GM23338 (cell line): Measurements from ENCODE around the gene NPFF. TPM values are rescaled to one million over a fixed set of nuclear protein-coding genes. Genes with fewer than 3 reads are reported as not detected.

ENCODE experiments used
- ATAC-seq: fragments of 200-7000 bp; cut with Tn5 transposase; 3 replicates; pipeline ENCODE4 v1.9.1; 2020
- DNase-seq: peaks from one replicate; pipeline ENCODE4 v3.0.0-alpha.2; 2015; ENCODE audit warnings: low spot score
- H2AFZ ChIP-seq: fragments of 200-600 bp; sonication (generic); 2 replicates; pipeline ENCODE4 v1.8.0; 2016; ENCODE audit warnings: antibody characterized with exemption, mild to moderate bottlenecking, moderate library complexity
- H3F3A ChIP-seq: fragments of 200-600 bp; sonication (generic); replicated peaks from 2 replicates; pipeline ENCODE4 v1.8.0; 2017; ENCODE audit warnings: antibody characterized with exemption, mixed run types, low read depth
- H3K27ac ChIP-seq: fragments of 200-600 bp; sonication (generic); 2 replicates; pipeline ENCODE4 v1.6.1; 2016; ENCODE audit warnings: low read depth
- H3K27me3 ChIP-seq: fragments of 200-600 bp; sonication (generic); 2 replicates; pipeline ENCODE4 v1.8.0; 2016; ENCODE audit warnings: mild to moderate bottlenecking, mixed run types, moderate library complexity; ENCODE audit not compliant: insufficient read depth
- H3K36me3 ChIP-seq: fragments of 200-600 bp; sonication (generic); 2 replicates; pipeline ENCODE4 v1.8.0; 2016; ENCODE audit warnings: mild to moderate bottlenecking; ENCODE audit not compliant: insufficient read depth
- H3K4me1 ChIP-seq: fragments of 200-600 bp; sonication (generic); 2 replicates; pipeline ENCODE4 v1.8.0; 2016; ENCODE audit warnings: mild to moderate bottlenecking, moderate library complexity; ENCODE audit not compliant: insufficient read depth
- H3K4me2 ChIP-seq: fragments of 200-600 bp; sonication (generic); 2 replicates; pipeline ENCODE4 v1.7.1; 2017; ENCODE audit warnings: mixed run types
- H3K4me3 ChIP-seq: fragments of 200-600 bp; sonication (generic); 2 replicates; pipeline ENCODE4 v1.6.1; 2016; ENCODE audit warnings: mixed run types
- H3K79me2 ChIP-seq: fragments of 200-600 bp; sonication (generic); replicated peaks from 2 replicates; pipeline ENCODE4 v1.8.0; 2017; ENCODE audit warnings: mild to moderate bottlenecking; ENCODE audit not compliant: insufficient read depth
- H3K9me2 ChIP-seq: fragments of 200-600 bp; sonication (generic); 2 replicates; pipeline ENCODE4 v1.8.0; 2017; ENCODE audit not compliant: insufficient read depth
- H4K20me1 ChIP-seq: fragments of 200-600 bp; sonication (generic); replicated peaks from 2 replicates; pipeline ENCODE4 v1.8.0; 2017; ENCODE audit warnings: mild to moderate bottlenecking; ENCODE audit not compliant: insufficient read depth
- H3K27ac Mint-ChIP-seq: 2 replicates; pipeline ENCODE4 v1.8.0; 2020; ENCODE audit warnings: inconsistent platforms, mild to moderate bottlenecking, moderate library complexity, mixed read lengths
- H3K27me3 Mint-ChIP-seq: 3 replicates; pipeline ENCODE4 v1.8.0; 2022; ENCODE audit warnings: low read depth, mild to moderate bottlenecking, moderate library complexity, mixed read lengths, inconsistent platforms; ENCODE audit not compliant: insufficient read depth, poor library complexity
- H3K36me3 Mint-ChIP-seq: 3 replicates; pipeline ENCODE4 v1.8.0; 2021; ENCODE audit warnings: low read depth, mild to moderate bottlenecking, inconsistent platforms, moderate library complexity, mixed read lengths
- H3K4me1 Mint-ChIP-seq: 3 replicates; pipeline ENCODE4 v1.8.0; 2020; ENCODE audit warnings: mild to moderate bottlenecking, inconsistent platforms, mixed read lengths
- H3K4me3 Mint-ChIP-seq: 3 replicates; pipeline ENCODE4 v1.8.0; 2021; ENCODE audit warnings: moderate library complexity, mild to moderate bottlenecking, inconsistent platforms, mixed read lengths
- H3K9me3 Mint-ChIP-seq: 3 replicates; pipeline ENCODE4 v1.8.0; 2020; ENCODE audit warnings: moderate library complexity, mild to moderate bottlenecking, inconsistent platforms, mixed read lengths
- CREB1 ChIP-seq: fragments of 250-450 bp; sonication (Bioruptor Pico); IDR thresholded peaks from 2 replicates; pipeline ENCODE4 v1.5.0; 2020; ENCODE audit warnings: low read depth, mild to moderate bottlenecking, moderate library complexity
- EZH2 ChIP-seq: fragments of 200-600 bp; sonication (generic); IDR thresholded peaks from one replicate; pipeline ENCODE4 v1.8.0; 2017; ENCODE audit warnings: antibody characterized with exemption, mild to moderate bottlenecking, low read depth; ENCODE audit not compliant: unreplicated experiment
- EZH2phosphoT487 ChIP-seq: fragments of 200-600 bp; sonication (generic); IDR thresholded peaks from one replicate; pipeline ENCODE4 v1.8.1; 2018; ENCODE audit warnings: antibody characterized with exemption; ENCODE audit not compliant: unreplicated experiment
- NANOG ChIP-seq: IDR thresholded peaks from 2 replicates; pipeline ENCODE4 v1.6.1; 2016; ENCODE audit warnings: antibody characterized with exemption, borderline replicate concordance
- POLR2AphosphoS5 ChIP-seq: IDR thresholded peaks from 2 replicates; pipeline ENCODE4 v1.6.1; 2016; ENCODE audit warnings: antibody characterized with exemption, low read depth
- ZNF114 ChIP-seq: fragments of 250-450 bp; sonication (Bioruptor Pico); IDR thresholded peaks from 2 replicates; pipeline ENCODE4 v1.5.0; 2020; ENCODE audit warnings: mild to moderate bottlenecking, moderate library complexity
- polyA plus RNA-seq: library from polyadenylated mRNA; unstranded; fragments of >200 nt; fragmentation: Nextera tagmentation; extraction: Ambion mirVana; gene quantifications from 2 replicates; pipeline ENCODE4 v1.2.1, GENCODE V29; 2016
- total RNA-seq: library from RNA; depleted of rRNA; stranded (reverse); fragments of >200 nt; shearing (Covaris generic); gene quantifications from 2 replicates; pipeline ENCODE4 v1.2.3, GENCODE V29; 2014
- TF ChIP-seq, protein P1 (sequence below): IDR thresholded peaks from 2 replicates; pipeline ENCODE4 v1.6.1; 2016; ENCODE audit warnings: antibody characterized with exemption
- TF ChIP-seq, protein P2 (sequence below), 2 experiments: fragments of 200-600 bp in 1 of 2; sonication (generic) in 1 of 2; conservative IDR thresholded peaks; 2 replicates each; pipeline versions ENCODE4 v1.5.1 to v1.6.1; 2016 to 2017; ENCODE audit warnings: antibody characterized with exemption in 2 of 2, low read depth in 2 of 2, mild to moderate bottlenecking in 2 of 2, moderate library complexity in 1 of 2
- TF ChIP-seq, protein P3 (sequence below): fragments of 250-450 bp; sonication (Bioruptor Pico); IDR thresholded peaks from 2 replicates; pipeline ENCODE4 v1.5.0; 2020; ENCODE audit warnings: mild to moderate bottlenecking, moderate library complexity
- TF ChIP-seq, protein P4 (sequence below): IDR thresholded peaks from one replicate; pipeline ENCODE4 v1.6.1; 2018; ENCODE audit warnings: antibody characterized with exemption; ENCODE audit not compliant: unreplicated experiment

NPFF gene
- total and polyA plus RNA-seq, 2 experiments from 2014 or later = 0.69 to 0.71 TPM

GRCh38 chr12:53476769-53477209 is 30.5 kb downstream of the NPFF start:
- Mint-ChIP-seq H3K27me3 (peaks cover 10% of the 10 kb centered on the region), H3K9me3 (no peaks in the 10 kb centered on the region), H3K4me3 (no peak overlapping the region), H3K36me3 (peaks cover 97% of the 10 kb centered on the region), H3K4me1 (peaks cover 50% of the 10 kb centered on the region), H3K27ac (peak overlapping the region; percentile 91)
- TF ChIP-seq EZH2phosphoT487 (no peak), NANOG (no peak), EZH2 (no peak), POLR2AphosphoS5 (no peak), CREB1 (no peak)
- TF ChIP-seq, protein P1, sequence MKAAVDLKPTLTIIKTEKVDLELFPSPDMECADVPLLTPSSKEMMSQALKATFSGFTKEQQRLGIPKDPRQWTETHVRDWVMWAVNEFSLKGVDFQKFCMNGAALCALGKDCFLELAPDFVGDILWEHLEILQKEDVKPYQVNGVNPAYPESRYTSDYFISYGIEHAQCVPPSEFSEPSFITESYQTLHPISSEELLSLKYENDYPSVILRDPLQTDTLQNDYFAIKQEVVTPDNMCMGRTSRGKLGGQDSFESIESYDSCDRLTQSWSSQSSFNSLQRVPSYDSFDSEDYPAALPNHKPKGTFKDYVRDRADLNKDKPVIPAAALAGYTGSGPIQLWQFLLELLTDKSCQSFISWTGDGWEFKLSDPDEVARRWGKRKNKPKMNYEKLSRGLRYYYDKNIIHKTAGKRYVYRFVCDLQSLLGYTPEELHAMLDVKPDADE = no peak
- TF ChIP-seq, protein P2, sequence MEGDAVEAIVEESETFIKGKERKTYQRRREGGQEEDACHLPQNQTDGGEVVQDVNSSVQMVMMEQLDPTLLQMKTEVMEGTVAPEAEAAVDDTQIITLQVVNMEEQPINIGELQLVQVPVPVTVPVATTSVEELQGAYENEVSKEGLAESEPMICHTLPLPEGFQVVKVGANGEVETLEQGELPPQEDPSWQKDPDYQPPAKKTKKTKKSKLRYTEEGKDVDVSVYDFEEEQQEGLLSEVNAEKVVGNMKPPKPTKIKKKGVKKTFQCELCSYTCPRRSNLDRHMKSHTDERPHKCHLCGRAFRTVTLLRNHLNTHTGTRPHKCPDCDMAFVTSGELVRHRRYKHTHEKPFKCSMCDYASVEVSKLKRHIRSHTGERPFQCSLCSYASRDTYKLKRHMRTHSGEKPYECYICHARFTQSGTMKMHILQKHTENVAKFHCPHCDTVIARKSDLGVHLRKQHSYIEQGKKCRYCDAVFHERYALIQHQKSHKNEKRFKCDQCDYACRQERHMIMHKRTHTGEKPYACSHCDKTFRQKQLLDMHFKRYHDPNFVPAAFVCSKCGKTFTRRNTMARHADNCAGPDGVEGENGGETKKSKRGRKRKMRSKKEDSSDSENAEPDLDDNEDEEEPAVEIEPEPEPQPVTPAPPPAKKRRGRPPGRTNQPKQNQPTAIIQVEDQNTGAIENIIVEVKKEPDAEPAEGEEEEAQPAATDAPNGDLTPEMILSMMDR (conservative IDR thresholded peaks at IDR 0.05; ENCODE audit: low read depth in 2 of 2) = peak; percentile 34 to 58; a peak in 3 of 4 replicates
- peaks cover 59% of the 10 kb centered on the region for H4K20me1 ChIP-seq
- no peak overlapping the region for H3K4me2 ChIP-seq
- H3K9me2 ChIP-seq = no peaks in the 10 kb centered on the region
- peaks cover 38% of the 10 kb centered on the region for H3K4me1 ChIP-seq
- peak; percentile 82 for DNase-seq
- peaks cover 77% of the 10 kb centered on the region for H3K36me3 ChIP-seq
- peaks cover 48% of the 10 kb centered on the region for H3F3A ChIP-seq
- no peaks in the 10 kb centered on the region for H3K27me3 ChIP-seq
- no peak overlapping the region for H3K4me3 ChIP-seq
- peak overlapping the region; percentile 71 for H3K27ac ChIP-seq
- ATAC-seq = peak; percentile 62
- H3K79me2 ChIP-seq = peaks cover 44% of the 10 kb centered on the region
- no peak overlapping the region for H2AFZ ChIP-seq

- Histone ChIP-seq H3K4me1 (peaks cover 27% of the 10 kb centered on the region), H3K4me2 (no peak overlapping the region), H3K27me3 (no peaks in the 10 kb centered on the region), H3K27ac (peak overlapping the region; percentile 9; the same call in 1 of the 2 replicates), H4K20me1 (peaks cover 64% of the 10 kb centered on the region), H3K36me3 (peaks cover 85% of the 10 kb centered on the region), H3K9me2 (no peaks in the 10 kb centered on the region), H2AFZ (no peak overlapping the region), H3K79me2 (peaks cover 53% of the 10 kb centered on the region), H3K4me3 (no peak overlapping the region), H3F3A (peaks cover 44% of the 10 kb centered on the region)
- no peaks in the 10 kb centered on the region for H3K9me3 Mint-ChIP-seq
- DNase-seq = no peak
- peaks cover 48% of the 10 kb centered on the region for H3K4me1 Mint-ChIP-seq
- no peak overlapping the region for H3K4me3 Mint-ChIP-seq
- H3K27me3 Mint-ChIP-seq = peaks cover 4% of the 10 kb centered on the region
- peaks cover 100% of the 10 kb centered on the region for H3K36me3 Mint-ChIP-seq
- H3K27ac Mint-ChIP-seq = no peak overlapping the region
- no peak for ATAC-seq
- TF ChIP-seq, protein P3, sequence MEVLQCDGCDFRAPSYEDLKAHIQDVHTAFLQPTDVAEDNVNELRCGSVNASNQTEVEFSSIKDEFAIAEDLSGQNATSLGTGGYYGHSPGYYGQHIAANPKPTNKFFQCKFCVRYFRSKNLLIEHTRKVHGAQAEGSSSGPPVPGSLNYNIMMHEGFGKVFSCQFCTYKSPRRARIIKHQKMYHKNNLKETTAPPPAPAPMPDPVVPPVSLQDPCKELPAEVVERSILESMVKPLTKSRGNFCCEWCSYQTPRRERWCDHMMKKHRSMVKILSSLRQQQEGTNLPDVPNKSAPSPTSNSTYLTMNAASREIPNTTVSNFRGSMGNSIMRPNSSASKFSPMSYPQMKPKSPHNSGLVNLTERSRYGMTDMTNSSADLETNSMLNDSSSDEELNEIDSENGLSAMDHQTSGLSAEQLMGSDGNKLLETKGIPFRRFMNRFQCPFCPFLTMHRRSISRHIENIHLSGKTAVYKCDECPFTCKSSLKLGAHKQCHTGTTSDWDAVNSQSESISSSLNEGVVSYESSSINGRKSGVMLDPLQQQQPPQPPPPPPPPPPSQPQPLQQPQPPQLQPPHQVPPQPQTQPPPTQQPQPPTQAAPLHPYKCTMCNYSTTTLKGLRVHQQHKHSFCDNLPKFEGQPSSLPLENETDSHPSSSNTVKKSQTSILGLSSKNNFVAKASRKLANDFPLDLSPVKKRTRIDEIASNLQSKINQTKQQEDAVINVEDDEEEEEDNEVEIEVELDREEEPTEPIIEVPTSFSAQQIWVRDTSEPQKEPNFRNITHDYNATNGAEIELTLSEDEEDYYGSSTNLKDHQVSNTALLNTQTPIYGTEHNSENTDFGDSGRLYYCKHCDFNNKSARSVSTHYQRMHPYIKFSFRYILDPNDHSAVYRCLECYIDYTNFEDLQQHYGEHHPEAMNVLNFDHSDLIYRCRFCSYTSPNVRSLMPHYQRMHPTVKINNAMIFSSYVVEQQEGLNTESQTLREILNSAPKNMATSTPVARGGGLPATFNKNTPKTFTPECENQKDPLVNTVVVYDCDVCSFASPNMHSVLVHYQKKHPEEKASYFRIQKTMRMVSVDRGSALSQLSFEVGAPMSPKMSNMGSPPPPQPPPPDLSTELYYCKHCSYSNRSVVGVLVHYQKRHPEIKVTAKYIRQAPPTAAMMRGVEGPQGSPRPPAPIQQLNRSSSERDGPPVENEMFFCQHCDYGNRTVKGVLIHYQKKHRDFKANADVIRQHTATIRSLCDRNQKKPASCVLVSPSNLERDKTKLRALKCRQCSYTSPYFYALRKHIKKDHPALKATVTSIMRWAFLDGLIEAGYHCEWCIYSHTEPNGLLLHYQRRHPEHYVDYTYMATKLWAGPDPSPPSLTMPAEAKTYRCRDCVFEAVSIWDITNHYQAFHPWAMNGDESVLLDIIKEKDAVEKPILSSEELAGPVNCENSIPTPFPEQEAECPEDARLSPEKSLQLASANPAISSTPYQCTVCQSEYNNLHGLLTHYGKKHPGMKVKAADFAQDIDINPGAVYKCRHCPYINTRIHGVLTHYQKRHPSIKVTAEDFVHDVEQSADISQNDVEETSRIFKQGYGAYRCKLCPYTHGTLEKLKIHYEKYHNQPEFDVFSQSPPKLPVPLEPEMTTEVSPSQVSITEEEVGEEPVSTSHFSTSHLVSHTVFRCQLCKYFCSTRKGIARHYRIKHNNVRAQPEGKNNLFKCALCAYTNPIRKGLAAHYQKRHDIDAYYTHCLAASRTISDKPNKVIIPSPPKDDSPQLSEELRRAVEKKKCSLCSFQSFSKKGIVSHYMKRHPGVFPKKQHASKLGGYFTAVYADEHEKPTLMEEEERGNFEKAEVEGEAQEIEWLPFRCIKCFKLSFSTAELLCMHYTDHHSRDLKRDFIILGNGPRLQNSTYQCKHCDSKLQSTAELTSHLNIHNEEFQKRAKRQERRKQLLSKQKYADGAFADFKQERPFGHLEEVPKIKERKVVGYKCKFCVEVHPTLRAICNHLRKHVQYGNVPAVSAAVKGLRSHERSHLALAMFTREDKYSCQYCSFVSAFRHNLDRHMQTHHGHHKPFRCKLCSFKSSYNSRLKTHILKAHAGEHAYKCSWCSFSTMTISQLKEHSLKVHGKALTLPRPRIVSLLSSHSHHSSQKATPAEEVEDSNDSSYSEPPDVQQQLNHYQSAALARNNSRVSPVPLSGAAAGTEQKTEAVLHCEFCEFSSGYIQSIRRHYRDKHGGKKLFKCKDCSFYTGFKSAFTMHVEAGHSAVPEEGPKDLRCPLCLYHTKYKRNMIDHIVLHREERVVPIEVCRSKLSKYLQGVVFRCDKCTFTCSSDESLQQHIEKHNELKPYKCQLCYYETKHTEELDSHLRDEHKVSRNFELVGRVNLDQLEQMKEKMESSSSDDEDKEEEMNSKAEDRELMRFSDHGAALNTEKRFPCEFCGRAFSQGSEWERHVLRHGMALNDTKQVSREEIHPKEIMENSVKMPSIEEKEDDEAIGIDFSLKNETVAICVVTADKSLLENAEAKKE = no peak
- TF ChIP-seq POLR2AphosphoS5 = no peak
- no peak for TF ChIP-seq ZNF114 (CRISPR knock-in tag)
- TF ChIP-seq, protein P4, sequence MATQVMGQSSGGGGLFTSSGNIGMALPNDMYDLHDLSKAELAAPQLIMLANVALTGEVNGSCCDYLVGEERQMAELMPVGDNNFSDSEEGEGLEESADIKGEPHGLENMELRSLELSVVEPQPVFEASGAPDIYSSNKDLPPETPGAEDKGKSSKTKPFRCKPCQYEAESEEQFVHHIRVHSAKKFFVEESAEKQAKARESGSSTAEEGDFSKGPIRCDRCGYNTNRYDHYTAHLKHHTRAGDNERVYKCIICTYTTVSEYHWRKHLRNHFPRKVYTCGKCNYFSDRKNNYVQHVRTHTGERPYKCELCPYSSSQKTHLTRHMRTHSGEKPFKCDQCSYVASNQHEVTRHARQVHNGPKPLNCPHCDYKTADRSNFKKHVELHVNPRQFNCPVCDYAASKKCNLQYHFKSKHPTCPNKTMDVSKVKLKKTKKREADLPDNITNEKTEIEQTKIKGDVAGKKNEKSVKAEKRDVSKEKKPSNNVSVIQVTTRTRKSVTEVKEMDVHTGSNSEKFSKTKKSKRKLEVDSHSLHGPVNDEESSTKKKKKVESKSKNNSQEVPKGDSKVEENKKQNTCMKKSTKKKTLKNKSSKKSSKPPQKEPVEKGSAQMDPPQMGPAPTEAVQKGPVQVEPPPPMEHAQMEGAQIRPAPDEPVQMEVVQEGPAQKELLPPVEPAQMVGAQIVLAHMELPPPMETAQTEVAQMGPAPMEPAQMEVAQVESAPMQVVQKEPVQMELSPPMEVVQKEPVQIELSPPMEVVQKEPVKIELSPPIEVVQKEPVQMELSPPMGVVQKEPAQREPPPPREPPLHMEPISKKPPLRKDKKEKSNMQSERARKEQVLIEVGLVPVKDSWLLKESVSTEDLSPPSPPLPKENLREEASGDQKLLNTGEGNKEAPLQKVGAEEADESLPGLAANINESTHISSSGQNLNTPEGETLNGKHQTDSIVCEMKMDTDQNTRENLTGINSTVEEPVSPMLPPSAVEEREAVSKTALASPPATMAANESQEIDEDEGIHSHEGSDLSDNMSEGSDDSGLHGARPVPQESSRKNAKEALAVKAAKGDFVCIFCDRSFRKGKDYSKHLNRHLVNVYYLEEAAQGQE = no peak
Measured at GRCh38 chr12:53474819-53475218, 32.5 kb downstream of the NPFF start.
